Skin epidermis (tissue), 12 donors: ENCODE results near the gene ITGB4.

Experiments
- H3K27ac ChIP-seq, 21 experiments: fragments of 200-600 bp; sonication (generic) in 11 of 21; one replicate each; pipeline ENCODE4 v1.5.0; 2020; ENCODE audit warnings: mild to moderate bottlenecking in 3 of 21, inconsistent platforms in 2 of 21, moderate library complexity in 2 of 21
- H3K4me3 ChIP-seq, 7 experiments: fragments of 200-600 bp; sonication (generic) in 2 of 7; one replicate each; pipeline ENCODE4 v1.5.0; 2020; ENCODE audit warnings: inconsistent platforms in 2 of 7, mild to moderate bottlenecking in 2 of 7, moderate library complexity in 1 of 7

Gene ITGB4

GRCh38 chr17:75724016-75725003 lies 3.1 kb downstream of the ITGB4 start:
- peak overlapping the region in 14 of 21 experiments; percentile 14 to 94 (median 79) for H3K27ac ChIP-seq
- peak overlapping the region in 5 of 7 experiments; percentile 43 to 59 (median 53) for H3K4me3 ChIP-seq

- no peak overlapping the region for H3K27ac ChIP-seq
- H3K4me3 ChIP-seq = no peak overlapping the region
Observed at GRCh38 chr17:75725504-75725903, 4.2 kb downstream of the ITGB4 start.

- H3K4me3 ChIP-seq = no peak overlapping the region
- no peak overlapping the region for H3K27ac ChIP-seq
Observed at GRCh38 chr17:75727391-75727790, 6.1 kb downstream of the ITGB4 start.

- no peak overlapping the region for H3K27ac ChIP-seq
- no peak overlapping the region for H3K4me3 ChIP-seq
Observed at GRCh38 chr17:75729351-75729750, 8.1 kb downstream of the ITGB4 start.

- Histone ChIP-seq H3K4me3 (no peak overlapping the region), H3K27ac (no peak overlapping the region)
Observed at GRCh38 chr17:75730065-75730464, 8.8 kb downstream of the ITGB4 start.

- Histone ChIP-seq H3K27ac (no peak overlapping the region), H3K4me3 (no peak overlapping the region)
Observed at GRCh38 chr17:75731086-75731715, 9.9 kb downstream of the ITGB4 start.

- no peak overlapping the region for H3K4me3 ChIP-seq
- H3K27ac ChIP-seq = no peak overlapping the region
Observed at GRCh38 chr17:75731716-75732498, 10.6 kb downstream of the ITGB4 start.

GRCh38 chr17:75733471-75733870 lies 12.2 kb downstream of the ITGB4 start:
- no peak overlapping the region for H3K4me3 ChIP-seq
- H3K27ac ChIP-seq = no peak overlapping the region

- H3K27ac ChIP-seq = no peak overlapping the region
- no peak overlapping the region for H3K4me3 ChIP-seq
Observed at GRCh38 chr17:75734674-75735294, 13.5 kb downstream of the ITGB4 start.

- Histone ChIP-seq H3K4me3 (no peak overlapping the region), H3K27ac (no peak overlapping the region)
Observed at GRCh38 chr17:75736173-75736835, 15.0 kb downstream of the ITGB4 start.

- H3K27ac ChIP-seq = peak overlapping the region in 1 of 21 experiments; percentile 14
- no peak overlapping the region for H3K4me3 ChIP-seq
Observed at GRCh38 chr17:75737133-75737962, 16.1 kb downstream of the ITGB4 start.

GRCh38 chr17:75738218-75738802 lies 17.1 kb downstream of the ITGB4 start:
- no peak overlapping the region for H3K27ac ChIP-seq
- H3K4me3 ChIP-seq = no peak overlapping the region

GRCh38 chr17:75739174-75739573 lies 17.9 kb downstream of the ITGB4 start:
- no peak overlapping the region for H3K27ac ChIP-seq
- no peak overlapping the region for H3K4me3 ChIP-seq

GRCh38 chr17:75739801-75740200 lies 18.5 kb downstream of the ITGB4 start:
- no peak overlapping the region for H3K4me3 ChIP-seq
- H3K27ac ChIP-seq = no peak overlapping the region

GRCh38 chr17:75740215-75740614 lies 19.0 kb downstream of the ITGB4 start:
- H3K4me3 ChIP-seq = no peak overlapping the region
- no peak overlapping the region for H3K27ac ChIP-seq

GRCh38 chr17:75740631-75741077 lies 19.4 kb downstream of the ITGB4 start:
- no peak overlapping the region for H3K27ac ChIP-seq
- no peak overlapping the region for H3K4me3 ChIP-seq

- no peak overlapping the region for H3K27ac ChIP-seq
- no peak overlapping the region for H3K4me3 ChIP-seq
Observed at GRCh38 chr17:75742337-75742736, 21.1 kb downstream of the ITGB4 start.

GRCh38 chr17:75743625-75744206 lies 22.5 kb downstream of the ITGB4 start:
- H3K27ac ChIP-seq = no peak overlapping the region

More at GRCh38 chr17:75743625-75744206, 22.5 kb downstream of the ITGB4 start:
- no peak overlapping the region for H3K4me3 ChIP-seq
